HK-2 (cell line): ENCODE measurements around the gene C21orf58.
A peak's percentile ranks its signal among the peaks of the same experiment; 100 is the strongest.
"Not testable (repeated sequence)": the region's sequence is repeated elsewhere in the genome, so short reads cannot be mapped to it uniquely, and the experiment has no call there.

Experiments used
- DNase-seq: peaks from one replicate; pipeline ENCODE4 v3.0.0-alpha.2; 2018; ENCODE audit not compliant: unreplicated experiment

Gene C21orf58

GRCh38 chr21:46323710-46324389 is at the start of gene C21orf58, which contains the start of gene PCNT:
Gene C21orf58, minus strand, starts transcription at chr21:46323870. Its CDS starts 1,132 bp downstream, at chr21:46322738.
Gene PCNT, plus strand, starts transcription at chr21:46324156. Its CDS starts 73 bp downstream, at chr21:46324229.
- DNase-seq = peak; percentile 94

- DNase-seq = not testable (repeated sequence)
These were observed 49.3 kb upstream of the C21orf58 start for GRCh38 chr21:46372947-46373346.

GRCh38 chr21:46372014-46372485 is 48.4 kb upstream of the C21orf58 start:
- DNase-seq = no peak

GRCh38 chr21:46371204-46372013 is 47.7 kb upstream of the C21orf58 start:
- DNase-seq = no peak

GRCh38 chr21:46369520-46370235 is 46.0 kb upstream of the C21orf58 start:
- no peak for DNase-seq

GRCh38 chr21:46368533-46369285 is 45.0 kb upstream of the C21orf58 start:
- no peak for DNase-seq

GRCh38 chr21:46366966-46367365 is 43.3 kb upstream of the C21orf58 start:
- DNase-seq = no peak

- DNase-seq = no peak
These were observed 42.9 kb upstream of the C21orf58 start for GRCh38 chr21:46366561-46366960.

GRCh38 chr21:46366091-46366490 is 42.4 kb upstream of the C21orf58 start:
- DNase-seq = no peak

- DNase-seq = no peak
These were observed 40.0 kb upstream of the C21orf58 start for GRCh38 chr21:46363698-46364097.

- DNase-seq = no peak
These were observed 39.3 kb upstream of the C21orf58 start for GRCh38 chr21:46362946-46363345.

- no peak for DNase-seq
These were observed 38.3 kb upstream of the C21orf58 start for GRCh38 chr21:46361935-46362334.

GRCh38 chr21:46361176-46361575 is 37.5 kb upstream of the C21orf58 start:
- DNase-seq = no peak

- no peak for DNase-seq
These were observed 34.2 kb upstream of the C21orf58 start for GRCh38 chr21:46357684-46358425.

GRCh38 chr21:46357335-46357604 is 33.6 kb upstream of the C21orf58 start:
- DNase-seq = no peak

- DNase-seq = no peak
These were observed 33.0 kb upstream of the C21orf58 start for GRCh38 chr21:46356494-46357334.

- DNase-seq = no peak
These were observed 32.3 kb upstream of the C21orf58 start for GRCh38 chr21:46356005-46356338.

- DNase-seq = no peak
These were observed 31.7 kb upstream of the C21orf58 start for GRCh38 chr21:46355161-46356004.

- DNase-seq = no peak
These were observed 30.8 kb upstream of the C21orf58 start for GRCh38 chr21:46354518-46354917.
